ENCODE data around the gene HSPB2. TPM values are rescaled to one million over a fixed set of nuclear protein-coding genes. Genes with fewer than 3 reads are reported as not detected.

HSPB2 gene
- total and polyA plus RNA-seq, 2 donors (not counting 1 experiment from before 2014, with no cell fraction given): not detected

- Histone ChIP-seq H3K36me3 (replicated peaks in 1 of 2; ENCODE audit: control extremely low read depth in 1 of 2, control insufficient read depth in 1 of 2, extremely low read depth in 1 of 2, insufficient read depth in 2 of 2, low read length in 1 of 2) (no peaks in the 10 kb centered on the region), H3K79me2 (ENCODE audit: control insufficient read depth, insufficient read depth, low read length) (no peaks in the 10 kb centered on the region), H3K4me2 (replicated peaks; ENCODE audit: low read depth, low read length, poor library complexity, severe bottlenecking) (no peak overlapping the region), H3K27ac (ENCODE audit: low read length in 2 of 2) (no peak overlapping the region), H3K4me1 (ENCODE audit: control insufficient read depth in 2 of 2, insufficient read depth in 2 of 2, low read length in 2 of 2) (no peaks in the 10 kb centered on the region), H3K27me3 (replicated peaks in 1 of 4; ENCODE audit: control extremely low read depth in 1 of 4, control insufficient read depth in 3 of 4, insufficient read depth in 4 of 4, low read length in 3 of 4) (no peaks in the 10 kb centered on the region), H3K4me3 (ENCODE audit: control extremely low read depth in 1 of 5, extremely low read depth in 1 of 5, insufficient read depth in 1 of 5, low read depth in 2 of 5, low read length in 4 of 5) (no peak overlapping the region), H3K9me3 (ENCODE audit: control extremely low read depth in 1 of 3, control insufficient read depth in 2 of 3, insufficient read depth in 1 of 3, low read length in 2 of 3) (no peaks in the 10 kb centered on the region), H4K20me1 (ENCODE audit: control insufficient read depth, insufficient read depth, low read length, poor library complexity, severe bottlenecking) (no peaks in the 10 kb centered on the region), H2AFZ (ENCODE audit: insufficient read depth, low read depth, low read length, poor library complexity, severe bottlenecking) (no peak overlapping the region), H3K9ac (ENCODE audit: low read length) (no peak overlapping the region)
- no CpG with 5 or more reads among the region's 4 CpGs for WGBS (ENCODE audit: insufficient coverage)
- DNase-seq (no peak), ATAC-seq (ENCODE audit: low read depth) (no peak)
- H3K27ac Mint-ChIP-seq: no peak overlapping the region
- POLR2A ChIA-PET: interaction anchor here (0.6 to 1.1 kb wide), 2 partner anchors 52 to 729 kb away, joined by 3 to 4 read pairs; partner anchors contain the start of gene DIXDC1
- no peaks in the 10 kb centered on the region for H3K4me1 Mint-ChIP-seq
- CTCF ChIA-PET: no interaction called here
- no peak overlapping the region for H3K4me3 Mint-ChIP-seq
- H3K27me3 Mint-ChIP-seq: no peaks in the 10 kb centered on the region
- no peak for TF ChIP-seq EZH2 (IDR thresholded peaks at IDR 0.05; ENCODE audit: borderline replicate concordance, insufficient read depth, low read depth, low read length, poor library complexity, severe bottlenecking)
- no peak for TF ChIP-seq CTCF (IDR thresholded peaks at IDR 0.05)
- intact Hi-C loops (cut with micrococcal nuclease): no loop called here
- no peaks in the 10 kb centered on the region for H3K9me3 Mint-ChIP-seq (ENCODE audit: insufficient read depth)
These were observed 26.5 kb upstream of the HSPB2 start for GRCh38 chr11:111886032-111886431.

- Histone ChIP-seq H3K9me3 (ENCODE audit: control extremely low read depth in 1 of 3, control insufficient read depth in 2 of 3, insufficient read depth in 1 of 3, low read length in 2 of 3) (no peaks in the 10 kb centered on the region), H4K20me1 (ENCODE audit: control insufficient read depth, insufficient read depth, low read length, poor library complexity, severe bottlenecking) (no peaks in the 10 kb centered on the region), H3K4me3 (ENCODE audit: control extremely low read depth in 1 of 5, extremely low read depth in 1 of 5, insufficient read depth in 1 of 5, low read depth in 2 of 5, low read length in 4 of 5) (no peak overlapping the region), H3K27ac (ENCODE audit: low read length in 2 of 2) (no peak overlapping the region), H3K9ac (ENCODE audit: low read length) (no peak overlapping the region), H3K27me3 (replicated peaks in 1 of 4; ENCODE audit: control extremely low read depth in 1 of 4, control insufficient read depth in 3 of 4, insufficient read depth in 4 of 4, low read length in 3 of 4) (no peaks in the 10 kb centered on the region), H3K79me2 (ENCODE audit: control insufficient read depth, insufficient read depth, low read length) (no peaks in the 10 kb centered on the region), H3K36me3 (replicated peaks in 1 of 2; ENCODE audit: control extremely low read depth in 1 of 2, control insufficient read depth in 1 of 2, extremely low read depth in 1 of 2, insufficient read depth in 2 of 2, low read length in 1 of 2) (no peaks in the 10 kb centered on the region), H3K4me2 (replicated peaks; ENCODE audit: low read depth, low read length, poor library complexity, severe bottlenecking) (no peak overlapping the region), H2AFZ (ENCODE audit: insufficient read depth, low read depth, low read length, poor library complexity, severe bottlenecking) (no peak overlapping the region), H3K4me1 (ENCODE audit: control insufficient read depth in 2 of 2, insufficient read depth in 2 of 2, low read length in 2 of 2) (no peaks in the 10 kb centered on the region)
- DNase-seq (no peak), ATAC-seq (ENCODE audit: low read depth) (no peak)
- ChIA-PET POLR2A (interaction anchor here (1.1 kb wide), 1 partner anchor 51 kb away, joined by 3 read pairs; the partner anchor contains the start of gene DIXDC1), CTCF (interaction anchor here (1.2 kb wide), 1 partner anchor 13 kb away, joined by 3 read pairs; no protein-coding TSS in a partner anchor)
- H3K4me3 Mint-ChIP-seq: no peak overlapping the region
- no peaks in the 10 kb centered on the region for H3K4me1 Mint-ChIP-seq
- TF ChIP-seq CTCF (IDR thresholded peaks at IDR 0.05) (no peak), EZH2 (IDR thresholded peaks at IDR 0.05; ENCODE audit: borderline replicate concordance, insufficient read depth, low read depth, low read length, poor library complexity, severe bottlenecking) (no peak)
- intact Hi-C loops (cut with micrococcal nuclease): no loop called here
- H3K9me3 Mint-ChIP-seq (ENCODE audit: insufficient read depth): no peaks in the 10 kb centered on the region
- no peaks in the 10 kb centered on the region for H3K27me3 Mint-ChIP-seq
- no CpG with 5 or more reads among the region's 2 CpGs for WGBS (ENCODE audit: insufficient coverage)
- H3K27ac Mint-ChIP-seq: no peak overlapping the region
These were observed 25.7 kb upstream of the HSPB2 start for GRCh38 chr11:111886844-111887243.
